GM12878 (cell line): ENCODE data around the gene CPD. TPM values are rescaled to one million over a fixed set of nuclear protein-coding genes. Genes with fewer than 3 reads are reported as not detected.

Source experiments
- polyA plus RNA-seq, 11 experiments: library from polyadenylated mRNA; depleted of rRNA in 4 of 11; unstranded in 6 of 11; stranded (reverse) in 5 of 11; fragments of >200 nt; fragmentation: Nextera tagmentation in 4 of 11; fragmentation: Illumina TruSeq in 1 of 11; extraction: Ambion mirVana in 4 of 11; extraction: Trizol in 1 of 11; gene quantifications; 1 replicate in 1 of 11; 2 replicates in 10 of 11; pipeline versions ENCODE4 v1.2.1 to v1.2.3, GENCODE V29; 2011 to 2016; ENCODE audit warnings: inconsistent platforms in 2 of 11, missing spikeins in 2 of 11, low read depth in 1 of 11
- small RNA-seq: library from RNA; depleted of rRNA; stranded (forward); fragments of <200 nt; gene quantifications from one replicate; pipeline ENCODE3, GENCODE V24; 2014
- total RNA-seq, 4 experiments: library from RNA; depleted of rRNA in 3 of 4; stranded (reverse); fragments of >200 nt in 3 of 4; fragmentation: Illumina TruSeq in 1 of 4; extraction: Trizol in 1 of 4; gene quantifications; 2 replicates each; pipeline versions ENCODE4 v1.2.1 to v1.2.3, GENCODE V29; 2013 to 2021

CPD gene
- total and polyA plus RNA-seq, 10 of the 15 experiments (the other 5 are each of a cell fraction or from before 2014, with no cell fraction given), result 3.5 to 24.2 (median 15.7) TPM

Small RNA genes lying within 50 kb of the gene (small RNA-seq; reads per million reads assigned to genes)
- gene RF00019, result not detected
- not detected for gene RNU6-990P

Other genes starting within 250 kb of the CPD start
- 9.9 and 14.2 TPM in 2 replicates for gene SLC6A4, start 143.2 kb upstream of the CPD start, total RNA-seq (2014; rRNA removed)
- gene SLC6A4, start 143.2 kb upstream of the CPD start, total RNA-seq (2014; rRNA removed; fragmentation: Illumina TruSeq; extraction: Trizol), result 7.8 and 10.3 TPM in 2 replicates
- 7.9 and 8.8 TPM in 2 replicates for gene SLC6A4, start 143.2 kb upstream of the CPD start, total RNA-seq (2021)
- gene SLC6A4, start 143.2 kb upstream of the CPD start, polyA plus RNA-seq (2011; rRNA removed), result 20.6 and 27.6 TPM in 2 replicates
- 10.8 and 11.6 TPM in 2 replicates for gene SLC6A4, start 143.2 kb upstream of the CPD start, polyA plus RNA-seq (2014; fragmentation: Illumina TruSeq; extraction: Trizol)
- 10 to 100 TPM; 12.9 to 18.5 TPM for gene SLC6A4, start 143.2 kb upstream of the CPD start, polyA plus RNA-seq (2014; fragmentation: Nextera tagmentation; extraction: Ambion mirVana)
- 10.2 and 10.3 TPM in 2 replicates for gene SLC6A4, start 143.2 kb upstream of the CPD start, polyA plus RNA-seq (2014; rRNA removed)
- gene SLC6A4, start 143.2 kb upstream of the CPD start, polyA plus RNA-seq (2016; fragmentation: Nextera tagmentation; extraction: Ambion mirVana), result 1 to 10 TPM; 5.3 to 9.7 TPM
- gene BLMH, start 87.0 kb upstream of the CPD start, total RNA-seq (2014; rRNA removed), result 37.2 and 42.8 TPM in 2 replicates
- 58.8 and 59.7 TPM in 2 replicates for gene BLMH, start 87.0 kb upstream of the CPD start, total RNA-seq (2014; rRNA removed; fragmentation: Illumina TruSeq; extraction: Trizol)
- 63.9 and 64.5 TPM in 2 replicates for gene BLMH, start 87.0 kb upstream of the CPD start, total RNA-seq (2021)
- gene BLMH, start 87.0 kb upstream of the CPD start, polyA plus RNA-seq (2011; rRNA removed), result 29.8 and 31.0 TPM in 2 replicates
- 59.9 and 66.1 TPM in 2 replicates for gene BLMH, start 87.0 kb upstream of the CPD start, polyA plus RNA-seq (2014; fragmentation: Illumina TruSeq; extraction: Trizol)
- 10 to 100 TPM; 16.1 to 34.2 TPM for gene BLMH, start 87.0 kb upstream of the CPD start, polyA plus RNA-seq (2014; fragmentation: Nextera tagmentation; extraction: Ambion mirVana)
- gene BLMH, start 87.0 kb upstream of the CPD start, polyA plus RNA-seq (2014; rRNA removed), result 42.7 and 49.2 TPM in 2 replicates
- gene BLMH, start 87.0 kb upstream of the CPD start, polyA plus RNA-seq (2016; fragmentation: Nextera tagmentation; extraction: Ambion mirVana), result 10 to 100 TPM; 63.3 to 63.4 TPM
- gene TMIGD1, start 44.9 kb upstream of the CPD start, total RNA-seq (2014; rRNA removed), result not detected in 2 replicates
- not detected in 2 replicates for gene TMIGD1, start 44.9 kb upstream of the CPD start, total RNA-seq (2014; rRNA removed; fragmentation: Illumina TruSeq; extraction: Trizol)
- not detected in 2 replicates for gene TMIGD1, start 44.9 kb upstream of the CPD start, total RNA-seq (2021)
- gene TMIGD1, start 44.9 kb upstream of the CPD start, polyA plus RNA-seq (2011; rRNA removed), result 0.10 TPM in 1 of 2 replicates, not detected in the other
- gene TMIGD1, start 44.9 kb upstream of the CPD start, polyA plus RNA-seq (2014; fragmentation: Illumina TruSeq; extraction: Trizol), result not detected in 2 replicates
- gene TMIGD1, start 44.9 kb upstream of the CPD start, polyA plus RNA-seq (2014; fragmentation: Nextera tagmentation; extraction: Ambion mirVana), result not detected
- not detected in 2 replicates for gene TMIGD1, start 44.9 kb upstream of the CPD start, polyA plus RNA-seq (2014; rRNA removed)
- gene TMIGD1, start 44.9 kb upstream of the CPD start, polyA plus RNA-seq (2016; fragmentation: Nextera tagmentation; extraction: Ambion mirVana), result not detected
- gene GOSR1, start 98.5 kb downstream of the CPD start, total RNA-seq (2014; rRNA removed), result 20.3 and 21.4 TPM in 2 replicates
- gene GOSR1, start 98.5 kb downstream of the CPD start, total RNA-seq (2014; rRNA removed; fragmentation: Illumina TruSeq; extraction: Trizol), result 32.3 and 37.4 TPM in 2 replicates
- 36.5 and 41.9 TPM in 2 replicates for gene GOSR1, start 98.5 kb downstream of the CPD start, total RNA-seq (2021)
- 33.6 and 45.1 TPM in 2 replicates for gene GOSR1, start 98.5 kb downstream of the CPD start, polyA plus RNA-seq (2011; rRNA removed)
- 44.0 and 58.8 TPM in 2 replicates for gene GOSR1, start 98.5 kb downstream of the CPD start, polyA plus RNA-seq (2014; fragmentation: Illumina TruSeq; extraction: Trizol)
- gene GOSR1, start 98.5 kb downstream of the CPD start, polyA plus RNA-seq (2014; fragmentation: Nextera tagmentation; extraction: Ambion mirVana), result 10 to 100 TPM; 71.0 to 99.3 TPM
- 22.8 and 23.1 TPM in 2 replicates for gene GOSR1, start 98.5 kb downstream of the CPD start, polyA plus RNA-seq (2014; rRNA removed)
- 10 to 100 TPM; 48.0 to 48.4 TPM for gene GOSR1, start 98.5 kb downstream of the CPD start, polyA plus RNA-seq (2016; fragmentation: Nextera tagmentation; extraction: Ambion mirVana)